ENCODE data around the gene PAX8.
A peak's percentile ranks its signal among the peaks of the same experiment; 100 is the strongest.

PAX8 gene

DNA sequence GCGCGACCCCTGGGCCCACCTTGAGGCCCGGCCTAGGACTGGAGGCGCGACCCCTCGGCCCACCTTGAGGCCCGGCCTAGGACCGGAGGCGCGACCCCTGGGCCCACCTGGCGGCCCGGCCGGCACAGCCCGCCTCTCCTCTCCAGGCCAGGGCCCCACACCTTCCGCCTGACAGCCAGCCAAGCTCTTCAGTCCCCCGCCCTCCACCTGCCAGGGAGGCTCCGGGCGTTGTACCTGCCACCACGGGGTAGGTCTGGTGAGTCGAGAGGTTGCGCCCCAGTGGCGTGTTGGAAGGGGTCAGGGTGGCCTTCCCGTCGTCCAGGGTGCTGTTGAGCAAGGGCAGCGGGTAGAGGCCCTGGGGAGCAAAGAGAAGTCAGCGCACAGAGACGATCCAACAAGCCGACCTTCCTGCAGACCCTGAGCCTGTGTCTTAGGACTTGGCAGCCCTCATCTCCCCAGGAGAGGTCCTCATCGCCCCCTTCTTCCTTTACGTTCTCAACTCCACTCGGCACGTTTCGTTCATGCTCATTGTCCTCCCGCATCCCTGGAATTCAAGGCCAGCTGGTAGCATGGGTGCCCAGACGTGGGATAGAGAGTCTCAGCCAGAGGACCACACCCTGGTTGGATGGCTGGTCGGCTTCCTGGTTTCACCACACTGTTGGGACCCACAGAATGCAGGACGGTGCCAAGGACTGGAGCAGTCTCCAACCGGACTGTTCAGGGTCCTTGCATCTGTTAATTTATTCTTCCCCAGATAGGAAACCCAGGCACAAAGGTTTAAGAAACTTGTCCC is 42.2 kb downstream of the PAX8 start:
- peak in 1 of 4 experiments; percentile 46 for DNase-seq

GRCh38 chr2:113235347-113236226 is 43.1 kb downstream of the PAX8 start:
- peak in 3 of 4 experiments; percentile 60 to 86 (median 64) for DNase-seq

- DNase-seq: no peak
Observed at GRCh38 chr2:113234721-113235346, 43.9 kb downstream of the PAX8 start.

DNA sequence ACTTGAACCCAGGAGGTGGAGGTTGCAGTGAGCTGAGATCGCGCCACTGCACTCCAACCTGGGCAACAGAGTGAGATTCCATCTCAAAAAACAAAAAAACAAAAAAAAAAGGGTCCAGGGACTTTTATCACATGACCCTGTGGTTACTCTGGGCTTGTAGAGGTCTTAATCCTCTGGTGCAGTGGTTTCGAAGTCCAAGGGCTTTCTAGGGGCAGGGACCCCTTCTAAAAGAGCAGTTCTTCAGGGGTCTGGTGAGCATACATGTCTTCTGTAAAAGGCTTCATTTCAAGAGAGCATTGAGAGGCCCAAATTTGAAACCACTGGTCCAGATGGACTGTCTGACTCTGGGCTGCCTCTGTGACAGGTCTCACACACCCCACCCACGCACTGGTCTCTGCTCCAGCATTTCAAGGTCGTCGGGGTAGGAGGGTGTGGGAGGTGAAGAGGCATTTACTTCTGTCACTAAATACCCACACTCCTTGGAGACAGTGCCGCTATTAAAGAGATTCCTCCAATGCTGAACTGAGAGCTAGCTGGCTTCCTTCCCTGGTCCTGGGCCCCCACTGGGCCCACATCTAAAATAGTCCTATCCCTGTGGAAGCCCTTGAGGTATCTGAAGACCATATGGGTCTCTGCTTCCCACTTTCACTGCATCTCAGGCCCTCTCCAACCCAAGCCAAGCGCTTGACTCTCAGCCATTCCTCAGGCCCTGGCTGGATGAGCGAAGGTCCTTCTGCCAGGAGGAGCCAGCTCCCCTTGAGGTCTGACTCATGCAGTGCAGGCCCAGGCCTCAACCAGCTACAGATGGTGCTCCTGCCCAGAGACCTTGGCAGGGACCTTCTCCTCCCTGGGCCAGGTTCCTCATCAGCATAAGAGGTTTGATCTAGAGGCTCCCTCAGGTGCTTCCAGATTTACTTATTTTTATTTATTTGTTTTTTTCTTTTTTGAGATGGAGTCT is 44.8 kb downstream of the PAX8 start:
- peak; percentile 46 to 71 (median 66) for DNase-seq

DNA sequence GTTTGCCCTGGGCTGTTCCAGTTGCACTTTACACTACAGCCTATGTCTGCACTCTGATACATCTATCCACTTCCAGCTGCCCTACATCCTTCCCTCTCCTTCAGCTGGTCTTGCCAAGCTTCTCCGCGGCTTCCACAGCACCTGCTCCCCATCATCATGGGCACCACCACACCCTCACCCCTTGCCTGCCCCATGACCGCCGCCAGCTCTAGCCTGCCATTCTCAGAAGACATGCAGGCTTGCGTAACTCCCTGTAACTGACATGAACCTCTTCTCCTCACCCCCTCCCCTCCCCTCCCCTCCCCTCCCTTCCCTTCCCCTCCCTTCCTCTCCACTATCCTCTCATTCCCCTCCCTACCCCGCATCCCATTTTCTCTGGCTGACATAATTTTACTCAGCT is 46.0 kb downstream of the PAX8 start:
- peak in 3 of 4 experiments; percentile 43 to 58 (median 50) for DNase-seq

GRCh38 chr2:113232123-113232522 is 46.6 kb downstream of the PAX8 start:
- no peak for DNase-seq

DNA sequence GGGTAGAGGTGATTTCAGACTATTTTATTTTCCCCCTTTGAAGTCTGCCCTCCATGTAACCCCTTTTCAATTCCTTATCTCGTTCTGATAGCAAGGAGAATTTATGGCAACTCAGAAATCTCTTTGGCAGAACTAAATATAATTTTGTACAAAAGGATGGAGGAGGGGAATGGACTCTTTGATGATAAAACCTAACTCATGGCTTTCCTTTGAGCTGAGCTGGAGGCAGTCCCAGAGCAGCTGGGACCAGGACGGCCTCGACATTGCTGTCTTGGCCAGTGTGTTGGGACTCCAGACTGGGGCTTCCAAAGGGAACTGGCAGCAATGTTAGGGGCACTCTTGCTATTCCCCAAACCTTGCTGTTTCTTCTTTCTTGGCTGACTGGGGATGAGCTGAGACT is 47.7 kb downstream of the PAX8 start:
- no peak for DNase-seq

- DNase-seq: peak in 3 of 4 experiments; percentile 35 to 51 (median 47)
Observed at GRCh38 chr2:113230531-113230930, 48.2 kb downstream of the PAX8 start.

DNA sequence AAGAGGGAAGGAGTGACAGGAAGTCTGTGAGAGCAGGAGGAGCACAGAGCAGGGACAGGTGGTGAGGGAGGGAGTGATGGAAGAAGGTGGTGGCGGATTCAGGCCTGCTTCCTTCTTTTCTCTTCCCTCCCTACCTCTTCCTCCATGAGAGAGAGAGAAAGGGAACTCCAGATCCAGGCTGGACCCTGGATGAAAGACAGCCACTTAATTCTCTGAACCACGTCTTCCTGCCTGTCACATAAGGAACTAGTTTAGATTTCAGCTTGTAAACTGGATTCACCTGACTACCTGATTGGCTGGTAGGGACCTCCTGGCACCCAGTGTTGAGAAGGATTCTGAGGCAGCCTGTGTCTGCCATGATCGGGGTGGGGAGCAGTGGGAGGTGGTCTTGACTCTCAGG is 48.9 kb downstream of the PAX8 start:
- DNase-seq: peak in 1 of 4 experiments; percentile 19

DNA sequence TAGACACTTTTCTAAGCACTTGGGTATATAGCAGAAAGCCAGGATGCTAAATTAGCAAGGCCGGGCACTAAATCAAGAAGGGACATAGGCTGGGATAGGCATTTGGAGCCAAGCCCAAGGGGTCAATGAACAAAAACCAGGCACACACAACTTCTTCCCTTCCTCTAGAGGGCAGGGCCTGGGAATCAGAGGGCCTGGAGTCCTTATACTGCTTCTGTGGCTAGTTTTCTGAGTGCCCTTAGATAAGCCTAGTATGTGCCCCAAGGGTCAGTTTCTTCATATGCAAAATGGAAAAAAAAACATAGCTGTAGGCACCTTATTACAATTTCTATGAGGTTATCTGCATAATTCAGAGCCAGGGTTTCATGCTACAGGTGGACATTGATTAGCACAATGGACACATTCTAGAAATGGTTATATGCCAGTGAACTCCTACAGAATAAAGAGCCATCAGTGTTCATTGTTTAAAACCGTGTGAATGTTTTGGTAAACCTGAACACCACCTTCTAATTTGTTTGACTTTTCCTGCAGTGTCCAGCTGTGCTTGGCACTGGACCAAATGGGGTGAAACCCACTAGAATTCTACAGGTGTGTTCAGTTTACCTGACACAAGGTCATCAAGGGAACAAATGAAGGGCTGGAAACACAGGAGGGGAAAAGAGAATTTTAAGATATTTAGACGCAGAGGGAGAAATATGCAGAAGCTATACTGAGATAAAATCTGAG is 49.6 kb downstream of the PAX8 start:
- no peak for DNase-seq

- DNase-seq: no peak
Observed at GRCh38 chr2:113228351-113228750, 50.4 kb downstream of the PAX8 start.

- no peak for DNase-seq
Observed at GRCh38 chr2:113227698-113228097, 51.0 kb downstream of the PAX8 start.

DNA sequence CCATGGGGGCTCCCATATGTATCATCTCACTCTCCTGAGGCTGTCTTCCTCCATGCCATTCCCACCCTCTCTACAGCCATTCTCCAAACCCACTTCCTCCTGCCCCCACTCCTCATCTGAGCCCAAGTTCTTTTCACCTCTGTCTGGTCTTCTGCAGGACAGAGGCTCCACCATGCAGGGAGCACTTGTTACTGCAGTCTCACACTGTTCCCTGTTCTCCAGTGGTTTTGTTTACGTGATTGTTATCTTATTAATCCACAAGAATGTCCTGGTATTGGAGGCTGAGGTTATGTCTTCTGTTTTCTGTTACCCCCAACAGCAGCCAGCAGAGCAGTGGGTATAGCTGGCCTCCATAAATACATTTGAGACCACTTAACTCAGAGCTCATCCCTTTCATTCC is 51.4 kb downstream of the PAX8 start:
- DNase-seq: no peak

- DNase-seq: no peak
Observed at GRCh38 chr2:113226462-113226861, 52.3 kb downstream of the PAX8 start.

DNA sequence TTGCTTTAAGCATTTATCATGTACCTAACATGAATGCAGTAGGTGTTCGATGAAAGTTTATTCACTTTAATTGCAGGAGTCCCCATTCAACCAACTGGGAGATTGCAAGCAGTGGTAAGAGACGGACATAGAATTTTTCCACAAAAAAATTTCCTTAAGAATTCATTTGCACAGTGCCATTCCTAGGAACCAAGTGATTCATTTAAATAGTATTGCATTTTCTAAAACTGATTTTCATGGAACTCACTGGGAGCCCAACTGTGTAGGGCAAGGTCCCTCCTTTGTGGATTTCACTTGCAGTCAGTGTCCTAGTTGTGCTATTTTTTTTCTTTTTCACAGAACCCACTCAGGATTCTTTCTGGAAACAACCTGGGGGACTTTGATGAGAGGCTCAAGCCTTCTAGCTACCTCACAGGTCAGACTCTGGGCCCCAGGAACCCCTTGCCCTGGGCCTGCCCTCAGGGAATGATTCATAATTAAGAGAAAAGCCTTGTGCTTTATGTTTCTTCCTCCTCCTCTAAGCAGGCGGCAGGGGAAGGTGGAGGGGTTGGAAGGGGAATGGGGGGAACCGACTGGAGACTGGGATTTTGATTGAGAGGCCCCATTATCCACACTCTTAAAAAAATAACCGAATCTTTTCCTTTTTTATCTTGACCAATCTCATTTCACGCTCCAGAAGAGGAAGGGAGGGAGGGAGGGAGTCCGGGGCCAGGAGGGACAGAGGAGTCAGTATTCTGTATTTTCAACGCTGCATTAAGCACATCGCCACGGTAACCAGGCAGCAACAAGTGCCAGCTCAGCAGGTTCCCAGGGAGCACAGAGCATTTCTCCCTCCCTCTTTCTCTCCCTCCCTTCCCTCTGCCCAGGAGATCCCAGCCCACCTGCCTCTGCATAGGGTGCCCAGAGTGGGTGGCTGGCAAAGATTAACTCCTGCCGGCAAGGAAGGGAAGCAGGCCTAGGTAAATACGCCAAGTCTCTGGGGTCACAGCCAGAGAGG is 53.2 kb downstream of the PAX8 start:
- peak; percentile 51 to 73 (median 69) for DNase-seq

DNA sequence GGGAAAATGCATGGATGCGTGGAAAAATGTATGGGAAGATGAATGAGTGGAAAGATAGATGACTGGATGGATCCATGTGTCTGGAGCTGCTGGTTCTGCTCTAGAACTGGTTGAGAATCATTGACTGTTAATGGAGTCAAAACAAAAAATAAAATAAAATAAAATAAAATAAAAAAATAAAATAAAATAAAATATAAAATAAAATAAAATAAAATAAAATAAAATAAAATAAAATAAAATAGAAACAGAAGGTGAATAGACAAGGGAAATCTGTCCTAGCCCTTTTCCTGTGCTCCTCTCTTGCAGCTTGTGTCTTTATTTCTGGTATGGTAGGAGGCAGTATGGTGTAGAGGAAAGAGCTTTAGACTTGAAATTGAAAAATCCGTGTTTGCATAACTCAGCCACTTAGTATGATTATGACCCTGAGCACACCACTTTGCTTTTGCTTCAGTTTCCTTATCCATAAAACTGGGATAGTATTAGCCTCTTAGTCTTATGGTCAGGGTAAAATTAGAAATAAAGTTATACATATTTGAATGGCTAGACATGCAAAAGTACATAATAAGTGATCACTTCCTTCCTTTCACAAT is 54.0 kb downstream of the PAX8 start:
- no peak for DNase-seq

DNA sequence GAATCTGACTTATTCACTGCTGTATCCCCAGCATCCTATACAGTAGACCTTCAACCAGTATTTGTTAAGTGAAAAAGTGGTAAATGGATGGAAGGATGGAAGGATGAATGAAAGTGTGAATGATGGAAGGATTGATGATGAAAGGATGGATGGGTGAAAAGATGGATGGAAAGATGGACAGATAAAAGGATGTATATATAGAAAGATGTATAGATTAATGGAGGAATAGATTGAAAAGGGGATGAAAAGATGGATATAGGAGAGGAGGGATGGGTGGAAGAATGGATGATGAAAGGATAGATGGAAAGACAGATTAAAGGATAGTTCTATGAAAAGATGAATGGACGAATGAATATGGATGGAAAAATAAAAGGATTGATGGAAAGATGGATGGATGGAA is 54.9 kb downstream of the PAX8 start:
- DNase-seq: no peak

DNA sequence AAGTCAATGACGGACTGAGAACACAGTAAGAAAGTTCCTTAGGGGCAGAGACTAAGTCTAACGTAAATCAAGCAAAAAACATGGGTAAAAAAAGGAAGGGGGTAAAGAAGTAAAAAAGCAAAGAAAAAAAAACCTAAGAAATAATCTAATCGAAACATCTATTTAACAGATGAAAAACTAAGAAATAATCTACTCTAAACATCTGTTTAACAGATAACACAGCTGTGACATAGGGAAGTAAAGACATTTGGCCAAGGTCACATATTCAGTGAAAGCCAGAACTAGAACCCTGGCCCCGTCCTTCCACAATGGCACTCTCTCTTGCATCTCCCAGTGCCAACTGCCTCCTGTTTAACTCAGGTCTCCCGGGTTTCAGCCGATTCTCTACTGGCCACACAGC is 56.9 kb downstream of the PAX8 start:
- no peak for DNase-seq

DNA sequence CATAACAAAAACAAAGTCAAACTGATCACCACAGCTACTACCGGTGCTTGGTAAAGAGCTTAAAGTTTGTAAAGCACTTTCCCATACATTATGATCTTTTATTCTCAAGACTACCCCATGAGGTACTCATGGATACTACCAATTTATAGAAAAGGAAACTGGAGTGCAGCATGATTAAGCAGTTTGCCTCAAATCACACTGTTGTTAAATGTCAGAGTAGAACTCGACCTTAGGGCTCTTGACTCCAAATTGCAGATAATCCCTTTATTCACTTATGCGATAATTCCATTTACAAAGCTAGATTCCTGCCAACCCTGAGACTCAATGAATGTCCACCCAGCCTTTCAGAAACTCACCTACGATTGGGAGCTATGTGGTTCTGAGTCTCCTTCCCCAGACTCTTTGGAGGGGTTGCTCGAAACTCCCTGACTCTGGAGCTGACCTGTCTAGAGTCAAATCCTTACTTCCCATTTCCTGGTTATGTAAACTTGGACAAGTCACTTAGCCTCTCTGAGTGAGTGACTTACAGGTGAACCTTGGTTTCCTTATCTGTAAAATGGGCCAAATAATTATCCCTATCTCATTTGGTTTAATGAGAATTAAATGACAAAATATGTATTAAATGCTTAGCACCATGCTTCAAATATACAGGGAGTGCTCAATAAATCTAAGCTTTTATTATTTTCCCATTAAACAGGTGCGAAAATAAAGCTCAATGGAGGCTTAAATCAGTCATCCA is 57.6 kb downstream of the PAX8 start:
- DNase-seq: peak in 1 of 4 experiments; percentile 55
